PC-3 (cell line): ENCODE results near the gene DNAH10.

Experiments
- EZH2 ChIP-seq: fragments of 300-600 bp; sonication (generic); IDR thresholded peaks from one replicate; pipeline ENCODE4 v1.6.1; 2017; ENCODE audit warnings: antibody characterized with exemption, mild to moderate bottlenecking, low read length; ENCODE audit not compliant: unreplicated experiment
- EZH2phosphoT487 ChIP-seq: fragments of 300-600 bp; sonication (generic); IDR thresholded peaks from 2 replicates; pipeline ENCODE4 v1.6.1; 2018; ENCODE audit warnings: mild to moderate bottlenecking, antibody characterized with exemption, low read length, borderline replicate concordance
- TF ChIP-seq, protein P1 (sequence below): fragments of 300-600 bp; sonication (generic); conservative IDR thresholded peaks from 2 replicates; pipeline ENCODE4 v1.5.1; 2017; ENCODE audit warnings: antibody characterized with exemption, low read depth, mild to moderate bottlenecking, low read length

GRCh38 chr12:123961585-123962345, 199.7 kb downstream of the DNAH10 start:
- TF ChIP-seq, protein P1, sequence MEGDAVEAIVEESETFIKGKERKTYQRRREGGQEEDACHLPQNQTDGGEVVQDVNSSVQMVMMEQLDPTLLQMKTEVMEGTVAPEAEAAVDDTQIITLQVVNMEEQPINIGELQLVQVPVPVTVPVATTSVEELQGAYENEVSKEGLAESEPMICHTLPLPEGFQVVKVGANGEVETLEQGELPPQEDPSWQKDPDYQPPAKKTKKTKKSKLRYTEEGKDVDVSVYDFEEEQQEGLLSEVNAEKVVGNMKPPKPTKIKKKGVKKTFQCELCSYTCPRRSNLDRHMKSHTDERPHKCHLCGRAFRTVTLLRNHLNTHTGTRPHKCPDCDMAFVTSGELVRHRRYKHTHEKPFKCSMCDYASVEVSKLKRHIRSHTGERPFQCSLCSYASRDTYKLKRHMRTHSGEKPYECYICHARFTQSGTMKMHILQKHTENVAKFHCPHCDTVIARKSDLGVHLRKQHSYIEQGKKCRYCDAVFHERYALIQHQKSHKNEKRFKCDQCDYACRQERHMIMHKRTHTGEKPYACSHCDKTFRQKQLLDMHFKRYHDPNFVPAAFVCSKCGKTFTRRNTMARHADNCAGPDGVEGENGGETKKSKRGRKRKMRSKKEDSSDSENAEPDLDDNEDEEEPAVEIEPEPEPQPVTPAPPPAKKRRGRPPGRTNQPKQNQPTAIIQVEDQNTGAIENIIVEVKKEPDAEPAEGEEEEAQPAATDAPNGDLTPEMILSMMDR, result no peak
- TF ChIP-seq EZH2phosphoT487 (no peak), EZH2 (no peak)
